K562 (cell line): ENCODE measurements around the gene TPD52L3.

Source experiments
- CEBPG ChIP-seq, 3 experiments: fragments of 200-800 bp in 1 of 3; sonication (Bioruptor generic) in 1 of 3; sonication (generic) in 1 of 3; formaldehyde crosslinking in 1 of 3; IDR thresholded peaks in 2 of 3; conservative IDR thresholded peaks in 1 of 3; 2 replicates each; pipeline versions ENCODE4 v1.6.1 to v1.8.0; 2016 to 2022; ENCODE audit warnings: missing compliant biosample characterization in 2 of 3, missing genetic modification characterization in 2 of 3, mild to moderate bottlenecking in 1 of 3, missing genetic modification reagents in 1 of 3
- CHCHD3 ChIP-seq: fragments of 250-450 bp; sonication (Bioruptor Pico); IDR thresholded peaks from 2 replicates; pipeline ENCODE4 v2.1.2; 2022; ENCODE audit warnings: mild to moderate bottlenecking
- HMG20B ChIP-seq: fragments of 250-450 bp; sonication (Bioruptor Pico); IDR thresholded peaks from 2 replicates; pipeline ENCODE4 v1.5.0; 2021; ENCODE audit warnings: mild to moderate bottlenecking
- KAT7 ChIP-seq: sonication (generic); formaldehyde crosslinking; IDR thresholded peaks from 2 replicates; pipeline ENCODE4 v1.8.0; 2022; ENCODE audit warnings: missing genetic modification reagents, mild to moderate bottlenecking, borderline replicate concordance
- KDM1A ChIP-seq, 2 experiments: fragments of 450-650 bp; IDR thresholded peaks; 2 replicates each; pipeline ENCODE4 v1.6.1; 2016; ENCODE audit warnings: mild to moderate bottlenecking in 2 of 2
- MEF2D ChIP-seq: conservative IDR thresholded peaks from 2 replicates; pipeline ENCODE4 v1.6.1; 2016; ENCODE audit warnings: low read depth, missing genetic modification characterization, missing compliant biosample characterization
- POLR2A ChIP-seq: fragments of 450-650 bp; conservative IDR thresholded peaks from 2 replicates; pipeline ENCODE4 v1.6.1; 2016
- RAD51 ChIP-seq: fragments of 450-650 bp; IDR thresholded peaks from 2 replicates; pipeline ENCODE4 v1.7.1; 2016; ENCODE audit warnings: low read depth, mild to moderate bottlenecking, borderline replicate concordance
- THRAP3 ChIP-seq: fragments of 450-650 bp; IDR thresholded peaks from 2 replicates; pipeline ENCODE4 v1.6.1; 2016; ENCODE audit warnings: mild to moderate bottlenecking, inconsistent platforms, borderline replicate concordance
- TOE1 ChIP-seq, 2 experiments: fragments of 450-650 bp in 1 of 2; sonication (generic) in 1 of 2; formaldehyde crosslinking in 1 of 2; IDR thresholded peaks; 2 replicates each; pipeline versions ENCODE4 v1.7.1 to v1.8.0; 2016 to 2022; ENCODE audit warnings: borderline replicate concordance in 2 of 2, mild to moderate bottlenecking in 2 of 2, antibody characterized with exemption in 1 of 2, inconsistent platforms in 1 of 2, low read depth in 1 of 2, missing genetic modification reagents in 1 of 2, moderate library complexity in 1 of 2
- ZNF41 ChIP-seq: fragments of 250-450 bp; sonication (Bioruptor Pico); conservative IDR thresholded peaks from 2 replicates; pipeline ENCODE4 v1.4.0; 2020; ENCODE audit warnings: mild to moderate bottlenecking
- TF ChIP-seq, protein P1 (sequence below): sonication (generic); formaldehyde crosslinking; IDR thresholded peaks from 2 replicates; pipeline ENCODE4 v1.8.1; 2023; ENCODE audit warnings: mild to moderate bottlenecking, missing genetic modification reagents

DNA sequence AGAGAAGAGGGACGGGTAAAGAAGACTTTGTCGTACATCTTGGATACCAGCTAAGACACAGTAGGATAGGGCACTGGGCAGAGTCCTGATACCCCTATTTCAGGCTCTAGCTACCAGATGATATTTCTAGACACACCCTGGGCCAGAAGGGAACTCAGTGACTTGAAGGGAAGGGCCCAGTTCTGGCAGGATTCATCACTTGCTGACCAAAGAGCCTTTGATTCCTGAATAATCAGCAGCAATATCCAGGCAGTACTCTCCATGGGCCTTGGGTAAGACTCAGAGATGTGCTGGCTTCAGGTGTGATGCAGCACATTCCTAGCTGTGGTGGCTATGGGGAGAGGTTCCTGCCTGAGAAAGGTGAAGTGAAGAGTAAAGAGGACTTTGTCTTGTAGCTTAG, 40.7 kb downstream of the TPD52L3 start:
- TF ChIP-seq THRAP3 (no peak), POLR2A (no peak), CHCHD3 (CRISPR knock-in tag) (no peak), RAD51 (no peak), CEBPG (CRISPR knock-in tag; IDR thresholded peaks at IDR 0.05) (no peak), CEBPG (tag; conservative IDR thresholded peaks at IDR 0.05 in 1 of 2, IDR thresholded peaks at IDR 0.05 in 1 of 2) (no peak), KAT7 (CRISPR knock-in tag) (no peak), ZNF41 (CRISPR knock-in tag) (no peak), MEF2D (tag) (no peak), TOE1 (IDR thresholded peaks at IDR 0.05; ENCODE audit: borderline replicate concordance) (no peak), TOE1 (CRISPR knock-in tag; IDR thresholded peaks at IDR 0.05; ENCODE audit: borderline replicate concordance, low read depth) (no peak), KDM1A (IDR thresholded peaks at IDR 0.05) (no peak), HMG20B (no peak)
- TF ChIP-seq, protein P1, sequence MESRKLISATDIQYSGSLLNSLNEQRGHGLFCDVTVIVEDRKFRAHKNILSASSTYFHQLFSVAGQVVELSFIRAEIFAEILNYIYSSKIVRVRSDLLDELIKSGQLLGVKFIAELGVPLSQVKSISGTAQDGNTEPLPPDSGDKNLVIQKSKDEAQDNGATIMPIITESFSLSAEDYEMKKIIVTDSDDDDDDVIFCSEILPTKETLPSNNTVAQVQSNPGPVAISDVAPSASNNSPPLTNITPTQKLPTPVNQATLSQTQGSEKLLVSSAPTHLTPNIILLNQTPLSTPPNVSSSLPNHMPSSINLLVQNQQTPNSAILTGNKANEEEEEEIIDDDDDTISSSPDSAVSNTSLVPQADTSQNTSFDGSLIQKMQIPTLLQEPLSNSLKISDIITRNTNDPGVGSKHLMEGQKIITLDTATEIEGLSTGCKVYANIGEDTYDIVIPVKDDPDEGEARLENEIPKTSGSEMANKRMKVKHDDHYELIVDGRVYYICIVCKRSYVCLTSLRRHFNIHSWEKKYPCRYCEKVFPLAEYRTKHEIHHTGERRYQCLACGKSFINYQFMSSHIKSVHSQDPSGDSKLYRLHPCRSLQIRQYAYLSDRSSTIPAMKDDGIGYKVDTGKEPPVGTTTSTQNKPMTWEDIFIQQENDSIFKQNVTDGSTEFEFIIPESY: no peak
